HCT116 (cell line): ENCODE results near the gene LCOR. TPM values are rescaled to one million over a fixed set of nuclear protein-coding genes. Genes with fewer than 3 reads are reported as not detected.

ENCODE experiments used
- ATAC-seq: fragments of 200-7000 bp; cut with Tn5 transposase; 2 replicates; pipeline ENCODE4 v1.9.1; 2020; ENCODE audit warnings: mild to moderate bottlenecking, moderate library complexity
- BruUV-seq: library from RNA; stranded (reverse); fragments of 400-500 nt; replicated peaks from 2 replicates; lab custom pipeline; 2021; lab: Mats Ljungman, UMichigan
- CTCF ChIA-PET: fragments of 300-600 bp; sonication (Branson Sonifier 250); formaldehyde crosslinking; loops from one replicate; lab custom pipeline; 2021; ENCODE audit warnings: antibody characterized with exemption; lab: Charles Lee
- POLR2A ChIA-PET: fragments of 300-600, 350-600 bp; sonication (Branson Sonifier 250); formaldehyde crosslinking; loops from one replicate; lab custom pipeline; 2021; ENCODE audit warnings: antibody characterized with exemption; lab: Charles Lee
- RAD21 ChIA-PET, 2 experiments: fragments of 300-600 bp; sonication (Branson Sonifier 250); formaldehyde crosslinking; loops; one replicate each; lab custom pipeline; 2023; ENCODE audit warnings: low total read pairs in 2 of 2; ENCODE audit not compliant: uncharacterized antibody in 2 of 2, unreplicated experiment in 2 of 2, low non-redundant PET in 1 of 2; lab: Charles Lee
- DNase-seq: peaks from one replicate; pipeline ENCODE4 v3.0.0-alpha.2; 2010; ENCODE audit warnings: low read depth, low spot score
- H2AFZ ChIP-seq: fragments of 200-600 bp; shearing (Covaris generic), sonication (generic); 2 replicates; pipeline ENCODE4 v1.6.1; 2017; ENCODE audit warnings: low read depth, mixed run types, mixed read lengths, antibody characterized with exemption, low read length; ENCODE audit not compliant: poor library complexity, severe bottlenecking
- H3K27ac ChIP-seq: 2 replicates; pipeline ENCODE4 v1.5.1; 2012; ENCODE audit warnings: low read depth, low read length
- H3K27me3 ChIP-seq: fragments of 200-600 bp; sonication (generic); 2 replicates; pipeline ENCODE4 v1.6.1; 2016; ENCODE audit warnings: mixed run types, low read length, mixed read lengths; ENCODE audit not compliant: insufficient read depth
- H3K36me3 ChIP-seq, 2 experiments: fragments of 200-500 bp in 1 of 2; fragments of 200-600 bp in 1 of 2; sonication (Bioruptor generic) in 1 of 2; sonication (generic) in 1 of 2; 2 replicates each; pipeline versions ENCODE4 v1.5.1 to v1.6.1; 2014 to 2016; ENCODE audit warnings: low read length in 2 of 2, inconsistent platforms in 1 of 2, mixed read lengths in 1 of 2, mixed run types in 1 of 2; ENCODE audit not compliant: insufficient read depth in 2 of 2, control insufficient read depth in 1 of 2
- H3K4me1 ChIP-seq, 2 experiments: fragments of 200-600 bp in 1 of 2; sonication (generic) in 1 of 2; 2 replicates each; pipeline versions ENCODE4 v1.5.1 to v1.6.1; 2012 to 2017; ENCODE audit warnings: low read length in 2 of 2, inconsistent platforms in 1 of 2, mild to moderate bottlenecking in 1 of 2, mixed read lengths in 1 of 2, mixed run types in 1 of 2, moderate library complexity in 1 of 2; ENCODE audit not compliant: insufficient read depth in 2 of 2, control insufficient read depth in 1 of 2
- H3K4me2 ChIP-seq: fragments of 200-600 bp; sonication (generic); 2 replicates; pipeline ENCODE4 v1.6.1; 2017; ENCODE audit warnings: mixed run types, low read length, mixed read lengths
- H3K4me3 ChIP-seq, 2 experiments: fragments of 200-600 bp in 1 of 2; sonication (generic) in 1 of 2; replicated peaks in 1 of 2; 2 replicates each; pipeline ENCODE4 v1.5.1; 2011 to 2016; ENCODE audit warnings: low read length in 2 of 2, control low read depth in 1 of 2, low read depth in 1 of 2, mild to moderate bottlenecking in 1 of 2, mixed read lengths in 1 of 2, mixed run types in 1 of 2
- H3K79me2 ChIP-seq: fragments of 200-600 bp; sonication (generic); 2 replicates; pipeline ENCODE4 v1.6.1; 2017; ENCODE audit warnings: mild to moderate bottlenecking, mixed run types, low read length, moderate library complexity, mixed read lengths; ENCODE audit not compliant: insufficient read depth
- H3K9ac ChIP-seq: fragments of 200-600 bp; sonication (generic); 2 replicates; pipeline ENCODE4 v1.6.1; 2016; ENCODE audit warnings: low read length, mixed read lengths
- H3K9me2 ChIP-seq: fragments of 200-600 bp; sonication (generic), shearing (Covaris generic); 2 replicates; pipeline ENCODE4 v1.6.1; 2017; ENCODE audit warnings: mixed run types, mild to moderate bottlenecking, moderate library complexity; ENCODE audit not compliant: insufficient read depth
- H3K9me3 ChIP-seq, 2 experiments: fragments of 200-500 bp in 1 of 2; fragments of 200-600 bp in 1 of 2; sonication (Bioruptor generic) in 1 of 2; sonication (generic) in 1 of 2; 2 replicates each; pipeline ENCODE4 v1.6.1; 2014 to 2017; ENCODE audit warnings: low read length in 2 of 2, mixed read lengths in 2 of 2, inconsistent platforms in 1 of 2, low read depth in 1 of 2, mild to moderate bottlenecking in 1 of 2, mixed run types in 1 of 2, moderate library complexity in 1 of 2; ENCODE audit not compliant: control insufficient read depth in 1 of 2, insufficient read depth in 1 of 2
- H4K20me1 ChIP-seq: fragments of 200-600 bp; sonication (generic), shearing (Covaris generic); 2 replicates; pipeline ENCODE4 v1.6.1; 2017; ENCODE audit warnings: mixed run types, mild to moderate bottlenecking, moderate library complexity; ENCODE audit not compliant: insufficient read depth
- ATF3 ChIP-seq: IDR thresholded peaks from 2 replicates; pipeline ENCODE4 v1.6.1; 2012
- CBX3 ChIP-seq: IDR thresholded peaks from 2 replicates; pipeline ENCODE4 v1.6.1; 2012; ENCODE audit warnings: low read depth
- CEBPB ChIP-seq: IDR thresholded peaks from 2 replicates; pipeline ENCODE4 v1.6.1; 2012; ENCODE audit warnings: low read depth
- CTCF ChIP-seq, 3 experiments: fragments of 200-600 bp in 1 of 3; sonication (generic) in 1 of 3; IDR thresholded peaks in 2 of 3; conservative IDR thresholded peaks in 1 of 3; 2 replicates each; pipeline ENCODE4 v1.5.1; 2012 to 2017; ENCODE audit warnings: low read depth in 2 of 3, low read length in 2 of 3, antibody characterized with exemption in 1 of 3, borderline replicate concordance in 1 of 3, control low read depth in 1 of 3, mild to moderate bottlenecking in 1 of 3, mixed read lengths in 1 of 3, mixed run types in 1 of 3, moderate library complexity in 1 of 3; ENCODE audit not compliant: insufficient read depth in 1 of 3
- EGR1 ChIP-seq: IDR thresholded peaks from 2 replicates; pipeline ENCODE4 v1.6.1; 2012; ENCODE audit warnings: low read depth
- ELF1 ChIP-seq: IDR thresholded peaks from 2 replicates; pipeline ENCODE4 v1.6.1; 2012; ENCODE audit warnings: low read depth, borderline replicate concordance
- EZH2 ChIP-seq: fragments of 200-600 bp; sonication (generic); IDR thresholded peaks from 2 replicates; pipeline ENCODE4 v1.6.1; 2017; ENCODE audit warnings: antibody characterized with exemption, mixed run types
- EZH2phosphoT487 ChIP-seq: fragments of 200-600 bp; IDR thresholded peaks from 2 replicates; pipeline ENCODE4 v1.6.1; 2018; ENCODE audit warnings: antibody characterized with exemption, borderline replicate concordance
- MAX ChIP-seq: IDR thresholded peaks from 2 replicates; pipeline ENCODE4 v1.6.1; 2012
- POLR2A ChIP-seq: IDR thresholded peaks from 2 replicates; pipeline ENCODE4 v1.7.0; 2011; ENCODE audit warnings: borderline replicate concordance; ENCODE audit not compliant: insufficient read depth, insufficient read length; ENCODE audit errors: extremely low read depth
- SP1 ChIP-seq: IDR thresholded peaks from 2 replicates; pipeline ENCODE4 v1.6.1; 2012; ENCODE audit warnings: low read depth
- SRF ChIP-seq: IDR thresholded peaks from 2 replicates; pipeline ENCODE4 v1.6.1; 2012; ENCODE audit warnings: low read depth
- YY1 ChIP-seq: IDR thresholded peaks from 2 replicates; pipeline ENCODE4 v1.6.1; 2011; ENCODE audit warnings: low read length, low read depth, moderate library complexity, mild to moderate bottlenecking; ENCODE audit not compliant: insufficient replicate concordance; ENCODE audit errors: extremely low read depth
- ZFX ChIP-seq: fragments of 450-650 bp; IDR thresholded peaks from 2 replicates; pipeline ENCODE4 v1.6.1; 2017
- ZNF274 ChIP-seq: fragments of 200-500 bp; sonication (Bioruptor generic); IDR thresholded peaks from 2 replicates; pipeline ENCODE4 v1.6.1; 2014; ENCODE audit warnings: mild to moderate bottlenecking, low read depth, low read length, inconsistent platforms
- intact Hi-C: fragments of 100-400 bp; cut with micrococcal nuclease; formaldehyde crosslinking; loops from 2 replicates; pipeline ENCODE4 v1.10.0; 2022
- total RNA-seq: library from RNA; stranded (reverse); gene quantifications from one replicate; pipeline ENCODE4 v1.2.1, GENCODE V29; 2021; ENCODE audit not compliant: unreplicated experiment

LCOR gene
- total RNA-seq, 1 experiment from 2014 or later = 59.9 TPM

GRCh38 chr10:96996275-96996965, 164.3 kb downstream of the LCOR start (continued):
- TF ChIP-seq ZNF274 (no peak), EZH2phosphoT487 (no peak)

- no peaks in the 10 kb centered on the region for H3K9me2 ChIP-seq
- no peak overlapping the region for H3K9ac ChIP-seq
- no peak for DNase-seq
- no peak overlapping the region for H2AFZ ChIP-seq
- H3K4me3 ChIP-seq = no peak overlapping the region
- no peaks in the 10 kb centered on the region for H3K9me3 ChIP-seq
- H3K79me2 ChIP-seq = no peaks in the 10 kb centered on the region
- no peaks in the 10 kb centered on the region for H3K4me1 ChIP-seq
- ATAC-seq = no peak
- no TSS peak for BruUV-seq
- TF ChIP-seq EGR1 (no peak), SRF (no peak), EZH2phosphoT487 (no peak), POLR2A (no peak), YY1 (no peak), SP1 (no peak), ATF3 (no peak), EZH2 (no peak), ZFX (no peak), CEBPB (no peak), CTCF (IDR thresholded peaks at IDR 0.05 in 2 of 3, conservative IDR thresholded peaks at IDR 0.05 in 1 of 3; ENCODE audit: borderline replicate concordance in 1 of 3, insufficient read depth in 1 of 3, low read depth in 2 of 3, low read length in 2 of 3) (no peak), CBX3 (no peak), MAX (no peak), ELF1 (no peak)
- no peaks in the 10 kb centered on the region for H4K20me1 ChIP-seq
- H3K4me2 ChIP-seq = no peak overlapping the region
- no peaks in the 10 kb centered on the region for H3K36me3 ChIP-seq
- RAD21 ChIA-PET = no interaction called here
- POLR2A ChIA-PET = no interaction called here
- H3K27ac ChIP-seq = no peak overlapping the region
- H3K27me3 ChIP-seq = no peaks in the 10 kb centered on the region
- CTCF ChIA-PET = no interaction called here
- intact Hi-C loops = no loop called here
Observed at GRCh38 chr10:96998329-96998888, 166.3 kb downstream of the LCOR start.
